Transverse colon (tissue), 4 donors: ENCODE data around the gene SGCA. TPM values are rescaled to one million over a fixed set of nuclear protein-coding genes. Genes with fewer than 3 reads are reported as not detected.

Source experiments
- DNase-seq: peaks from one replicate; pipeline ENCODE4 v3.0.0-alpha.2; 2019
- H3K27ac ChIP-seq, 4 donors: fragments of 200-600 bp; sonication (generic); 2 replicates each; pipeline ENCODE4 v1.5.1; 2016 to 2018; ENCODE audit warnings: inconsistent platforms in 4 of 4
- H3K27me3 ChIP-seq: fragments of 200-600 bp; sonication (generic); 2 replicates; pipeline ENCODE4 v1.5.1; 2017; ENCODE audit warnings: inconsistent platforms
- H3K36me3 ChIP-seq, 4 donors: fragments of 200-600 bp; sonication (generic); 2 replicates each; pipeline ENCODE4 v1.5.1; 2017 to 2019; ENCODE audit warnings: inconsistent platforms in 4 of 4
- H3K4me1 ChIP-seq, 4 donors: fragments of 200-600 bp; sonication (generic); 2 replicates each; pipeline ENCODE4 v1.5.1; 2017 to 2020; ENCODE audit warnings: inconsistent platforms in 4 of 4
- H3K4me3 ChIP-seq, 4 donors: fragments of 200-600 bp; sonication (generic); 1 replicate in 1 of 4; 2 replicates in 3 of 4; pipeline versions ENCODE4 v1.5.1 to v1.6.1; 2017 to 2019; ENCODE audit warnings: inconsistent platforms in 4 of 4
- H3K9me3 ChIP-seq, 2 donors: fragments of 200-600 bp; sonication (generic); 2 replicates each; pipeline ENCODE4 v1.5.1; 2017 to 2019; ENCODE audit warnings: inconsistent platforms in 2 of 2
- EP300 ChIP-seq: sonication (generic); formaldehyde crosslinking; IDR thresholded peaks from one replicate; pipeline ENCODE4 v1.6.1; 2017; ENCODE audit warnings: antibody characterized with exemption, low read depth
- POLR2A ChIP-seq: fragments of 450-650 bp; IDR thresholded peaks from one replicate; pipeline ENCODE4 v1.6.1; 2016; ENCODE audit warnings: antibody characterized with exemption, mild to moderate bottlenecking, moderate library complexity
- POLR2AphosphoS5 ChIP-seq, 3 donors: sonication (generic); formaldehyde crosslinking; IDR thresholded peaks; one replicate each; pipeline ENCODE4 v1.6.1; 2016; ENCODE audit warnings: antibody characterized with exemption in 3 of 3
- WGBS, 2 donors: methylation state at CpG; one replicate each; pipeline ENCODE4 v1.1.5; 2018; ENCODE audit warnings: low coverage in 1 of 2; 5-methylcytosine and 5-hydroxymethylcytosine counted together
- in situ Hi-C, 4 donors: fragments of 200-750 bp; cut with MboI; loops; one replicate each; pipeline versions ENCODE4 v1.15.0 to v1.15.1; 2017; ENCODE audit warnings: low sequenced_read_pairs in 3 of 4, low pct_ligation_motif_present in 1 of 4, low pct_unique_long_range_greater_than_20kb in 1 of 4
- intact Hi-C: fragments of 100-400 bp; cut with DNase I; formaldehyde crosslinking; loops from one replicate; pipeline ENCODE4 v1.15.1; 2023; ENCODE audit warnings: low total_unique reads
- total RNA-seq, 4 donors: library from RNA; depleted of rRNA; stranded (reverse); fragments of >200 nt; gene quantifications; one replicate each; pipeline ENCODE4 v1.1.0, GENCODE V29; 2016
- TF ChIP-seq, protein P1 (sequence below), 5 experiments: fragments of 200-600 bp in 3 of 5; fragments of 450-650 bp in 2 of 5; sonication (generic) in 3 of 5; IDR thresholded peaks; 1 replicate in 2 of 5; 2 replicates in 3 of 5; pipeline ENCODE4 v1.5.1; 2016 to 2017; ENCODE audit warnings: antibody characterized with exemption in 5 of 5, inconsistent platforms in 3 of 5, mild to moderate bottlenecking in 2 of 5, moderate library complexity in 1 of 5

Gene SGCA
- total RNA-seq, 4 donors from 2014 or later: 3.7 to 65.3 (median 7.6) TPM

DNA sequence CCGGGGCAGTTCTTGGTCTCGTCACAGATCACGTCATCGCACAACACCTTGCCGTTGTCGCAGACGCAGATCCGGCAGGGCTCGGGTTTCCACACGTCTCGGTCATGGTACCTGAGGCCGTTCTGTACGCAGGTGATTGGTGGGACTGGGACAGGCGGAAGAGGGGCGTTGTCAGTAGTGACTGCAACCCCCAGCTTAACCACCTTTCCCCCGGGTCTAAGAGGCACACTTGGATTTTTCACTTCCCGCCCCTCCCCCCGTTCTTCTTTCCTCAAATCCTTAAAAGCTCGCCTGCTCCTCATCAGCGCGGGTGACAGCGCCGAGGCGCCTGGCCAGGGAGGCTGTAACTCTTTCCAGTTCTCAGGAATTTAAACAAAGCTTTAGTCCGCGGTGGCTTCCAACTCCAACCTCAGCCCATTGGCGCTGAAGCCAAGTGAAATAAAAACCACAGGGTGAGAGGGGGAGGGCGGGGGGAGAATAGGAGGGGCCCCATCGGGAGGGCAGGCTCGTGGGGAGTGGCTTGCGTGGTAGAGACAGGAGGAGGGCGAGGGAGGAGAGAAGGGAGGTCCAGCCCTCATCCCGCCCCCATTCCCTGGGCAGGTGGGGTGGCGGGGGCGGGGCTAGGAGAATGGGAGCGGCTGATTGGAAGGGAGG is 34.1 kb downstream of the SGCA start:
- Histone ChIP-seq H3K4me1 (peaks cover 0 to 68% (median 36%) of the 10 kb centered on the region in 4 donors), H3K36me3 (peaks cover 0 to 19% (median 0%) of the 10 kb centered on the region in 4 donors), H3K27me3 (peaks cover 51% of the 10 kb centered on the region), H3K9me3 (no peaks in the 10 kb centered on the region), H3K4me3 (peak overlapping the region; percentile 41 to 56 (median 42)), H3K27ac (peak overlapping the region; percentile 88 to 95 (median 89))
- 0 to 2% methylated on average over 3 to 34 of the region's 36 CpGs for WGBS, 2 donors
- intact Hi-C loops: loop anchor here (5.0 kb wide), 1 partner anchor 97 kb away; no protein-coding TSS in a partner anchor
- in situ Hi-C loops: loop anchor here in 2 of 4 donors (10.0 kb wide), 2 partner anchors 65 to 75 kb away; partner anchors contain the start of gene TMEM92 (in 1 of the 2)
- TF ChIP-seq POLR2A: no peak
- TF ChIP-seq POLR2AphosphoS5 (IDR thresholded peaks at IDR 0.05): peak; percentile 57 to 89 (median 87)
- TF ChIP-seq, protein P1, sequence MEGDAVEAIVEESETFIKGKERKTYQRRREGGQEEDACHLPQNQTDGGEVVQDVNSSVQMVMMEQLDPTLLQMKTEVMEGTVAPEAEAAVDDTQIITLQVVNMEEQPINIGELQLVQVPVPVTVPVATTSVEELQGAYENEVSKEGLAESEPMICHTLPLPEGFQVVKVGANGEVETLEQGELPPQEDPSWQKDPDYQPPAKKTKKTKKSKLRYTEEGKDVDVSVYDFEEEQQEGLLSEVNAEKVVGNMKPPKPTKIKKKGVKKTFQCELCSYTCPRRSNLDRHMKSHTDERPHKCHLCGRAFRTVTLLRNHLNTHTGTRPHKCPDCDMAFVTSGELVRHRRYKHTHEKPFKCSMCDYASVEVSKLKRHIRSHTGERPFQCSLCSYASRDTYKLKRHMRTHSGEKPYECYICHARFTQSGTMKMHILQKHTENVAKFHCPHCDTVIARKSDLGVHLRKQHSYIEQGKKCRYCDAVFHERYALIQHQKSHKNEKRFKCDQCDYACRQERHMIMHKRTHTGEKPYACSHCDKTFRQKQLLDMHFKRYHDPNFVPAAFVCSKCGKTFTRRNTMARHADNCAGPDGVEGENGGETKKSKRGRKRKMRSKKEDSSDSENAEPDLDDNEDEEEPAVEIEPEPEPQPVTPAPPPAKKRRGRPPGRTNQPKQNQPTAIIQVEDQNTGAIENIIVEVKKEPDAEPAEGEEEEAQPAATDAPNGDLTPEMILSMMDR (IDR thresholded peaks at IDR 0.05): no peak
- no peak for TF ChIP-seq EP300
- DNase-seq: peak; percentile 91

DNA sequence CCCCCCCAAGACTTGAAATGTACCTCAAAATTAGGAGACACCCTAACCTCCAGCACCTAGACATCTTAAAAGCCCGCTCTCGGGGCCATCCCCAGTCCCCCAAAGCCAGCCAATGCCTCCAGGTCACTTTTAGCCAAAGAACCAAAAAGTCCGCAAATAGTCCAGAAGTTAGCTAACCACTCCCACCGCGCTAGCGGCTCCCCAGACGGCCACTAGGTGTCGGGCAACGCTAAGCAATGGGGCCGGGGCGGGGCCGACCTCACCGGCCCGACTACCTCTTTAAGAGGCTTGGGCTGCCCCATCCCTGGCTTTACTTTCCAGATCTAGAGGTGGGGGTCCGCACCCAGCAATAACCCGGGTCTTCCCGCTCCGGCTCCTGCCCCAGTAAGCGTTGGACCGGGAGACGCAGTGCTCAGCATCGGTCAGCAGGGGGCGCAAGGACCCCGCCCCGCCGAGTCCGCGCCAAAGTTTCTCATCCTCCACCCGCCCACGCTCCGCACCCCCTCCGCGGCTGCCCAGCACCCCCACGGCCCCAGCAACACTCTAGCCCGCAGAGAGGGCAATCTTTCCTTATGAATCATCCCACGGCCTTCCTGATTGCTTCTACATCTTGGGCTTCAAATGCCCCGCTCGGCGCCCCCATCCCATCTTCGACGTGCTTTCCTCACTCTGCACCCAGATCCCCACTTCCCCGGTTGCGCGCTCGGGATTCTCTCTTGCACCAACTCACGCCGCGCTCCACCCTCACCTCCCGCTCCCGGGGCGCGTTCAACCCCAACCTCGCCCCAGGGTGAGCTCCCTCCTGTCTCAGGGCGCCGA is 34.9 kb downstream of the SGCA start:
- Histone ChIP-seq H3K9me3 (no peaks in the 10 kb centered on the region), H3K27me3 (peaks cover 56% of the 10 kb centered on the region), H3K36me3 (peaks cover 0 to 12% (median 0%) of the 10 kb centered on the region in 4 donors), H3K4me1 (peaks cover 0 to 71% (median 36%) of the 10 kb centered on the region in 4 donors), H3K4me3 (peak overlapping the region; percentile 10 to 56 (median 42)), H3K27ac (peak overlapping the region; percentile 88 to 95 (median 89))
- peak; percentile 91 for DNase-seq
- 2% methylated on average over 9 to 55 of the region's 55 CpGs for WGBS, 2 donors
- peak in 1 of 3 donors; percentile 11 for TF ChIP-seq POLR2AphosphoS5 (IDR thresholded peaks at IDR 0.05)
- no peak for TF ChIP-seq EP300
- TF ChIP-seq POLR2A: no peak
- TF ChIP-seq, protein P1 (IDR thresholded peaks at IDR 0.05): peak; percentile 98 to 100 (median 100)
- intact Hi-C loops (loop anchor here (1.0 to 5.0 kb wide), 2 partner anchors 73 to 97 kb away; no protein-coding TSS in a partner anchor), in situ Hi-C loops (loop anchor here in 2 of 4 donors (10.0 kb wide), 2 partner anchors 64 to 74 kb away; partner anchors contain the start of gene TMEM92 (in 1 of the 2))

DNA sequence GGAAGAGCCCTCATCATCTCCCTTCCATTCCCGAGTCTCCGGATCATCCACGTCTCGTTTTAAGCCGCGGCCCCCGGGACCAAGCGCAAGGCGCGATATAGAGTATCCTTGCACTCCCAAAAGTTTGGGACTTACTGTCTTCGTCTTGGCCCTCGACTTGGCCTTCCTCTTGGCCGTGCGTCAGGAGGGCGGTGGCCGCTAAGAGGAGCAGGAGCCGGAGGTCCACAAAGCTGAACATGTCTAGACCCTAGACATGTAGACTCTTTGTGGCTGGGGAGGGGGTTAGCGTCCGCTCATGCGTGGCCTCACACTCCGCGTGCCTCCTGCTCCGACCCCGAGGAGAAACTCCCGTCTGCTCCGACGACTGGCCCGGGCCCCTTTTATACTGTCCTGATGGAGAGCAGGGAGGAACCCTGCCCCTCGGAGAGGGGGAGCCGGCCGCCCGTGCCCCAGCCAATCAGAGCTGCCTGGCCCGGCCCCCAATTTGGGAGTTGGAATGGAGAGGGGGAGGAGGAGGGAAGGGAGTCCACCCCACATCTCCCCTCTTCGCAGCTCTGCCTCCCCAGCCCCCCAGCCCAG is 35.6 kb downstream of the SGCA start, which contains the start of gene COL1A1:
COL1A1 (minus strand) TSS at position 356 of the 579 bp plus-strand sequence; CDS start at position 238, 118 bp downstream.
- in situ Hi-C loops (loop anchor here in 2 of 4 donors (10.0 kb wide), 2 partner anchors 63 to 73 kb away; partner anchors contain the start of gene TMEM92 (in 1 of the 2)), intact Hi-C loops (loop anchor here (1.0 to 5.0 kb wide), 2 partner anchors 72 to 96 kb away; no protein-coding TSS in a partner anchor)
- TF ChIP-seq POLR2A (peak; percentile 90), EP300 (no peak), POLR2AphosphoS5 (IDR thresholded peaks at IDR 0.05) (peak; percentile 93 to 97 (median 97))
- WGBS, 2 donors: 3 to 23% methylated on average over 3 to 32 of the region's 34 CpGs
- peaks cover 61% of the 10 kb centered on the region for H3K27me3 ChIP-seq
- H3K4me3 ChIP-seq: peak within 1 kb of the TSS; percentile 10 to 56 (median 42)
- peak; percentile 72 for DNase-seq
- H3K4me1 ChIP-seq: peaks cover 0 to 72% (median 36%) of the 10 kb centered on the region in 4 donors
- H3K9me3 ChIP-seq: no peaks in the 10 kb centered on the region
- peak within 1 kb of the TSS; percentile 88 to 95 (median 89) for H3K27ac ChIP-seq
- peaks cover 0 to 8% (median 0%) of the 10 kb centered on the region in 4 donors for H3K36me3 ChIP-seq

DNA sequence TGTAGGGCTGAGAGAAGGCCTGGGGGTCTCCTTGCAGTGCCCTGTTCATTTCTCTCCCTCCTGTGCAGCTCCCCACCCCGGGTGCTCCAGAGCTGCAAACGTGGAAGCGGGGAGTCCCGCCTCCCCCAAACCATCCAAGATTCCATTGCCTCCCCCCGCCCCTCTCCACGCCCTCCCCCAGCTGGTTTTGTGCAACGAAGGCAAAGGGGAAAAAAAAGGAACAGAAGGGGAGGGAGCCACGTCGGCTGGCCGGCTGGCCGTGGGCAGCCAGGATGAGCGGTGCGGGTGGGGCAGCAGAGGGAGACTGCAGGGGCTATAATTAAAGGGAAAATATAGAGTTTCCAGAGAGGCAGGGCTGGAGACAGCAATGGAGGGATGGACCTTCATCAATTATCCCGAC is 37.3 kb downstream of the SGCA start:
- no peak for TF ChIP-seq POLR2AphosphoS5 (IDR thresholded peaks at IDR 0.05)
- no peak for TF ChIP-seq POLR2A
- TF ChIP-seq, protein P1 (IDR thresholded peaks at IDR 0.05): no peak
- Histone ChIP-seq H3K9me3 (no peaks in the 10 kb centered on the region), H3K27me3 (peaks cover 69% of the 10 kb centered on the region), H3K4me1 (peaks cover 0 to 67% (median 40%) of the 10 kb centered on the region in 4 donors), H3K4me3 (no peak overlapping the region), H3K27ac (peak overlapping the region; percentile 70 to 95 (median 89)), H3K36me3 (no peaks in the 10 kb centered on the region)
- DNase-seq: no peak
- 26 to 42% methylated on average over 7 to 14 of the region's 14 CpGs for WGBS, 2 donors
- intact Hi-C loops: loop anchor here (5.0 kb wide), 1 partner anchor 94 kb away; no protein-coding TSS in a partner anchor
- in situ Hi-C loops: loop anchor here in 2 of 4 donors (10.0 kb wide), 2 partner anchors 62 to 72 kb away; partner anchors contain the start of gene TMEM92 (in 1 of the 2)
